NCI-H2171 (cell line): ENCODE measurements around the gene TIMM29.
"Not testable (repeated sequence)": the region's sequence is repeated elsewhere in the genome, so short reads cannot be mapped to it uniquely, and the experiment has no call there.

Experiments used
- DNase-seq: peaks from one replicate; lab custom pipeline; 2025; lab: John Stamatoyannopoulos, UW

The TIMM29 gene

GRCh38 chr19:10945264-10945663 lies 16.7 kb downstream of the TIMM29 start:
- DNase-seq = no peak

GRCh38 chr19:10946958-10947657 lies 18.5 kb downstream of the TIMM29 start:
- DNase-seq = no peak

- DNase-seq = no peak
Observed at GRCh38 chr19:10952809-10953208, 24.2 kb downstream of the TIMM29 start.

- not testable (repeated sequence) for DNase-seq
Observed at GRCh38 chr19:10959277-10959968, 30.8 kb downstream of the TIMM29 start.

- peak; percentile 97 for DNase-seq
Observed at GRCh38 chr19:10960314-10961072, 31.9 kb downstream of the TIMM29 start, which contains the start of gene SMARCA4. SMARCA4 (plus strand) TSS chr19:10961030; CDS start chr19:10984152, 23,122 bp downstream.

- DNase-seq = no peak
Observed at GRCh38 chr19:10961073-10961860, 32.7 kb downstream of the TIMM29 start.

- no peak for DNase-seq
Observed at GRCh38 chr19:10962863-10963262, 34.3 kb downstream of the TIMM29 start.

GRCh38 chr19:10963865-10964264 lies 35.3 kb downstream of the TIMM29 start:
- no peak for DNase-seq

GRCh38 chr19:10964903-10965302 lies 36.3 kb downstream of the TIMM29 start:
- no peak for DNase-seq

- DNase-seq = no peak
Observed at GRCh38 chr19:10965398-10965797, 36.8 kb downstream of the TIMM29 start.

- no peak for DNase-seq
Observed at GRCh38 chr19:10966809-10967208, 38.2 kb downstream of the TIMM29 start.

- DNase-seq = no peak
Observed at GRCh38 chr19:10968527-10969135, 40.0 kb downstream of the TIMM29 start.

GRCh38 chr19:10971107-10971726 lies 42.6 kb downstream of the TIMM29 start:
- no peak for DNase-seq

- no peak for DNase-seq
Observed at GRCh38 chr19:10975374-10976130, 46.9 kb downstream of the TIMM29 start.

- no peak for DNase-seq
Observed at GRCh38 chr19:10976131-10976892, 47.7 kb downstream of the TIMM29 start.

- DNase-seq = no peak
Observed at GRCh38 chr19:10977742-10978092, 49.1 kb downstream of the TIMM29 start.
